Ascending aorta (tissue), 2 donors: ENCODE measurements around the gene QSOX2. TPM values are rescaled to one million over a fixed set of nuclear protein-coding genes. Genes with fewer than 3 reads are reported as not detected.

ENCODE experiments used
- DNase-seq, 2 donors: peaks; one replicate each; pipeline ENCODE4 v3.0.0-alpha.2; 2019; ENCODE audit warnings: low spot score in 2 of 2
- H3K27ac ChIP-seq, 2 donors: fragments of 200-600 bp; sonication (generic); one replicate each; pipeline ENCODE4 v1.5.1; 2016 to 2017; ENCODE audit warnings: mild to moderate bottlenecking in 1 of 2
- H3K27me3 ChIP-seq: fragments of 200-600 bp; sonication (generic); one replicate; pipeline ENCODE4 v1.5.1; 2017
- H3K36me3 ChIP-seq, 2 donors: fragments of 200-600 bp; sonication (generic); one replicate each; pipeline ENCODE4 v1.5.1; 2016
- H3K4me1 ChIP-seq, 2 donors: fragments of 200-600 bp; sonication (generic); one replicate each; pipeline ENCODE4 v1.5.1; 2016 to 2017; ENCODE audit warnings: mild to moderate bottlenecking in 1 of 2
- H3K4me3 ChIP-seq, 2 donors: fragments of 200-600 bp; sonication (generic); one replicate each; pipeline ENCODE4 v1.5.1; 2016 to 2017; ENCODE audit warnings: mild to moderate bottlenecking in 1 of 2
- H3K9me3 ChIP-seq, 2 donors: fragments of 200-600 bp; sonication (generic); one replicate each; pipeline ENCODE4 v1.5.1; 2016
- intact Hi-C: fragments of 100-400 bp; cut with DNase I; formaldehyde crosslinking; loops from one replicate; pipeline ENCODE4 v1.15.1; 2023
- total RNA-seq: library from RNA; depleted of rRNA; stranded (reverse); fragments of >200 nt; gene quantifications from one replicate; pipeline ENCODE4 v1.1.0, GENCODE V29; 2016
- TF ChIP-seq, protein P1 (sequence below), 3 experiments: fragments of 200-600 bp in 2 of 3; fragments of 450-650 bp in 1 of 3; sonication (generic) in 2 of 3; IDR thresholded peaks; one replicate each; pipeline ENCODE4 v1.5.1; 2016 to 2019; ENCODE audit warnings: antibody characterized with exemption in 3 of 3, mild to moderate bottlenecking in 1 of 3, moderate library complexity in 1 of 3

The QSOX2 gene
- total RNA-seq, 1 donor from 2014 or later = 3.7 TPM

DNA sequence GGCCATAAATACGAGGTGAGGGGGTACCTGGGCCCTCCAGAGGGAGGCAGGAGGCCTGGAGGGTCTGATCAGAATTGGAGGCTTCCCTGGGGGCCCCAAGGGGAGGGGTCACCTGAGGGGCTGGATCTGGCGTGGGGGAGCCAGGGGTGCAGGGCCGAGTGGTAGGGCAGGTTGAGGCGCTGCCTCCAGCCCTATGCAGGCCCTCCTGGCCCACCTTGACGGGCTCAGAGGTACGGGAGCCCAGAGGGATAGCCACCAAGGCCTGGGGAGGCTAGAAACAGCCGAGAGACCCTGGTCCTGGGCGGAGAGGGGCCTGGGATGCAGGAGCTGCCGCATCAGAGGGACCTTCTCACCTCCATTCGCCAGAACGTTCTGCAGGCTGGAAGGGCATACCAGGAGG is 65.0 kb downstream of the QSOX2 start:
- H3K27me3 ChIP-seq = no peaks in the 10 kb centered on the region

DNA sequence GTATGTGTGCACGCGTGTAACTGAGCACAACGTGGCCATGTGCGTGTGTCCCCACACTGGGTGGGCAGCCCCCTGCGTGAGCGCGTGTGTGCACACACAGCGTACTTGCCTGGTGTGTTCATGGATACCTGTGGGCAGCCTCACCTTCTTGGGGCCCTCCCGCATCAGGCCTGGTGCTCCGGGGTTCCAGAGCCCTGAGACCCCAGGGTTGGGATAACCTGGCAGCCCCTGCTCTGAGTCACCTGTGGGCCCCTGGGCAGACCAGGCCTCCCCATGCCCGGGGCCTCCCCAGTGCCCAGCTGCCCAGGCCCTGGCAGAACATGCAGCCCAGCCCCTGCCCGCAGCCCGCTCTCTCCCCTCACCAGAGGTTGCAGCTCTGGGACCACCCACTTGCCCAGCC is 65.9 kb downstream of the QSOX2 start:
- Histone ChIP-seq H3K36me3 (no peaks in the 10 kb centered on the region), H3K27ac (no peak overlapping the region), H3K27me3 (no peaks in the 10 kb centered on the region), H3K4me1 (no peaks in the 10 kb centered on the region), H3K4me3 (no peak overlapping the region), H3K9me3 (no peaks in the 10 kb centered on the region)
- DNase-seq = no peak
- intact Hi-C loops = no loop called here
- TF ChIP-seq, protein P1, sequence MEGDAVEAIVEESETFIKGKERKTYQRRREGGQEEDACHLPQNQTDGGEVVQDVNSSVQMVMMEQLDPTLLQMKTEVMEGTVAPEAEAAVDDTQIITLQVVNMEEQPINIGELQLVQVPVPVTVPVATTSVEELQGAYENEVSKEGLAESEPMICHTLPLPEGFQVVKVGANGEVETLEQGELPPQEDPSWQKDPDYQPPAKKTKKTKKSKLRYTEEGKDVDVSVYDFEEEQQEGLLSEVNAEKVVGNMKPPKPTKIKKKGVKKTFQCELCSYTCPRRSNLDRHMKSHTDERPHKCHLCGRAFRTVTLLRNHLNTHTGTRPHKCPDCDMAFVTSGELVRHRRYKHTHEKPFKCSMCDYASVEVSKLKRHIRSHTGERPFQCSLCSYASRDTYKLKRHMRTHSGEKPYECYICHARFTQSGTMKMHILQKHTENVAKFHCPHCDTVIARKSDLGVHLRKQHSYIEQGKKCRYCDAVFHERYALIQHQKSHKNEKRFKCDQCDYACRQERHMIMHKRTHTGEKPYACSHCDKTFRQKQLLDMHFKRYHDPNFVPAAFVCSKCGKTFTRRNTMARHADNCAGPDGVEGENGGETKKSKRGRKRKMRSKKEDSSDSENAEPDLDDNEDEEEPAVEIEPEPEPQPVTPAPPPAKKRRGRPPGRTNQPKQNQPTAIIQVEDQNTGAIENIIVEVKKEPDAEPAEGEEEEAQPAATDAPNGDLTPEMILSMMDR (IDR thresholded peaks at IDR 0.05) = no peak

More for the DNA sequence above, 65.0 kb downstream of the QSOX2 start:
- Histone ChIP-seq H3K9me3 (no peaks in the 10 kb centered on the region), H3K4me3 (no peak overlapping the region), H3K27ac (no peak overlapping the region), H3K4me1 (no peaks in the 10 kb centered on the region), H3K36me3 (no peaks in the 10 kb centered on the region)
- DNase-seq = no peak
- TF ChIP-seq, protein P1 (IDR thresholded peaks at IDR 0.05) = no peak
- intact Hi-C loops = no loop called here

DNA sequence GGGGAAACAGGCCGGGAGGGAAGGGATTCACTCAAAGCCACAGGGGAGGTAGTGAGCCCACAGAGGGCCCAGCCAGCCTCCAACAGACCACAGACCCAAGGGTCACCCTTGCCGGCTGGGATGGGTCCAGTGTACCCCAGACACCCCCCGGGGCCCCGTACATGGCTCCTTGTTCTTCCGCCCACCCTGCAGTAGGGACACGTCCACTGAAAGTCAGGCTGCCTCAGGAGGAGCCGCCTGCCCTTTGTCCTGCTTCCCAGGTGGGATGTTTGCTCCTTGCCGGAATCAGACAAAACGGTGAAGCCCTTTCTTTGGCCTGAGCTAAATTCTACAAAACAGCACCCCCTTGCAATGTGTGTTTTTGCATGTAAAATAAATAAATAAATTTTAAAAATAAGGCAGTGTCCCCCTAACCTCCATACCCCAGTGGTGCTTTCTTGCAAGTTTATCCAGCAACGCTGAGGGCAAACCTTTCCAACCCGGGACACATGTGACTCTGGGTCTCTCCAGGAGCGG is 66.5 kb downstream of the QSOX2 start:
- Histone ChIP-seq H3K27ac (no peak overlapping the region), H3K9me3 (no peaks in the 10 kb centered on the region), H3K4me1 (no peaks in the 10 kb centered on the region), H3K27me3 (no peaks in the 10 kb centered on the region), H3K4me3 (no peak overlapping the region), H3K36me3 (no peaks in the 10 kb centered on the region)
- TF ChIP-seq, protein P1 (IDR thresholded peaks at IDR 0.05) = no peak
- no peak for DNase-seq
- intact Hi-C loops = no loop called here

DNA sequence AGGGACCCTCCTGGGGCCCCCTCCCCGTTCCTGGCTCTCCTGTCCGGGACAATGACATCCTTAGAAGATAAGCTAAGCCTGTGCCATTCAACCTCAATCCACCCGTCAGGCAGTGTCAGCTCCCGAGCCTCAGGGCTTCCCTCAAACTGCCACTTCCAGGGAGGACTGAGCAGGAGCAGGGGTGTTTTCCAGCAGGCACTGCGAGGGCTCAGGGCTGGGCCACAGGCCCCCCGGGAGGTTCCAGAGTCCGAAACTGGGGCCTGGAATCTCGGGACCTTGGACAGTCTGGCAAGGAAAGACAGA is 66.9 kb downstream of the QSOX2 start:
- intact Hi-C loops = no loop called here
- Histone ChIP-seq H3K36me3 (no peaks in the 10 kb centered on the region), H3K27me3 (no peaks in the 10 kb centered on the region), H3K4me3 (no peak overlapping the region), H3K4me1 (no peaks in the 10 kb centered on the region), H3K27ac (no peak overlapping the region), H3K9me3 (no peaks in the 10 kb centered on the region)
- TF ChIP-seq, protein P1 (IDR thresholded peaks at IDR 0.05) = no peak
- DNase-seq = no peak

DNA sequence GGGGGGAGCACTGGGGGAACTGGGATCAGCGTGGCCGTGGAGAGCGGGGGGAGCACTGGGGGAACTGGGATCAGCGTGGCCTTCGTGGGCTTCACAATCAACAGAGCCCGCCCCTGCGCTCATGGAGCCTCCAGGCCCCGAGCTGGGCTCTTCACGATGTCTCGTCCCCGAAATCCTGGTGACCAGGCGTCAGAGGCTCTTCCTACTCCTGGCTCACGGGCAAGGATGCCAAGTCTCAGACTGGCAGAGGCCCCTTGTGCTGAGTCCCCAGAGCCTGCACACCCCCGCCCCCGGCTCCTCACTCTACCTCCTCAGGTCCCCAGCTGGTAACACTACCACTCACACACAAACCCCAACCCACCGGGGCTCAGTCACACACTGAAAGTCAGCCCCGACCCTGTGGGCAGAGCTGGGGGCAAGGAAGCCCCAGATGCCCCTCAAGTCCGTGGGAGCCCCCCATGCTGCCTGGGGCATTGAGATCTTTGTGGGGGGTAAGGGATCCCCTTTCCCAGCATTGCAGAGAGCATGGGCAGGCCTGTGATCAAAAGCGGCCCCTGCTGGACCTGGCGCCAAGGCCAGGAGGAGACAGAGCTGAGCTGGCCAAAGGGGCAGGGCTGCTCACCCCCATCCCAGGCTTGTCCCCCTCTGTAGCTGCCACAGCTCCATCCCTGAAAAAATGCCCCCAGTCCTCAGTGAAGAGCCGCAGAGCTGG is 67.4 kb downstream of the QSOX2 start:
- Histone ChIP-seq H3K27ac (no peak overlapping the region), H3K9me3 (no peaks in the 10 kb centered on the region), H3K36me3 (no peaks in the 10 kb centered on the region), H3K4me1 (no peaks in the 10 kb centered on the region), H3K4me3 (no peak overlapping the region), H3K27me3 (no peaks in the 10 kb centered on the region)
- no peak for DNase-seq
- TF ChIP-seq, protein P1 (IDR thresholded peaks at IDR 0.05) = no peak
- intact Hi-C loops = no loop called here
